GM21723 (cell line): ENCODE results near the gene RAB33A.

Experiments used
- ATAC-seq: cut with Tn5 transposase; IDR thresholded peaks from one replicate; pipeline ENCODE4 v1.9.1; 2021; ENCODE audit warnings: mild to moderate bottlenecking, moderate library complexity; ENCODE audit not compliant: unreplicated experiment

RAB33A gene

GRCh38 chrX:130172127-130172845 is 524 bp downstream of the RAB33A start:
- ATAC-seq: no peak

- ATAC-seq: peak; percentile 50
These were observed 1.6 kb downstream of the RAB33A start for GRCh38 chrX:130173190-130173895.

GRCh38 chrX:130174045-130174704 is 2.4 kb downstream of the RAB33A start:
- ATAC-seq: no peak

GRCh38 chrX:130174937-130175336 is 3.2 kb downstream of the RAB33A start:
- ATAC-seq: no peak

- ATAC-seq: peak; percentile 76
These were observed 4.6 kb downstream of the RAB33A start for GRCh38 chrX:130176354-130176776.

GRCh38 chrX:130176942-130177341 is 5.2 kb downstream of the RAB33A start:
- no peak for ATAC-seq

GRCh38 chrX:130179170-130179569 is 7.4 kb downstream of the RAB33A start:
- ATAC-seq: no peak

GRCh38 chrX:130179579-130180215 is 7.9 kb downstream of the RAB33A start:
- no peak for ATAC-seq

GRCh38 chrX:130184168-130184567 is 12.4 kb downstream of the RAB33A start:
- ATAC-seq: no peak

- ATAC-seq: no peak
These were observed 13.1 kb downstream of the RAB33A start for GRCh38 chrX:130184857-130185256.

GRCh38 chrX:130186651-130187050 is 14.9 kb downstream of the RAB33A start:
- ATAC-seq: no peak

- ATAC-seq: no peak
These were observed 19.0 kb downstream of the RAB33A start for GRCh38 chrX:130190801-130191200.

GRCh38 chrX:130196466-130196865 is 24.7 kb downstream of the RAB33A start:
- ATAC-seq: no peak

GRCh38 chrX:130197464-130197863 is 25.7 kb downstream of the RAB33A start:
- ATAC-seq: no peak

- ATAC-seq: no peak
These were observed 32.9 kb downstream of the RAB33A start for GRCh38 chrX:130204647-130205046.

- no peak for ATAC-seq
These were observed 39.8 kb downstream of the RAB33A start for GRCh38 chrX:130211415-130212186.

- ATAC-seq: no peak
These were observed 40.6 kb downstream of the RAB33A start for GRCh38 chrX:130212371-130212770.

GRCh38 chrX:130213376-130213775 is 41.6 kb downstream of the RAB33A start:
- no peak for ATAC-seq

GRCh38 chrX:130216320-130216719 is 44.6 kb downstream of the RAB33A start:
- ATAC-seq: no peak

- no peak for ATAC-seq
These were observed 53.0 kb downstream of the RAB33A start for GRCh38 chrX:130224810-130225209.

GRCh38 chrX:130228871-130229270 is 57.1 kb downstream of the RAB33A start:
- ATAC-seq: no peak
